T-helper 1 cell treated with Interleukin-12 subunit alpha and Interleukin-12 subunit beta and Interleukin-4 antibody, amounts not matched to agents 30 ng/mL and 1 ng/mL, for 36 hours (primary cell): Measurements from ENCODE around the gene MGLL. TPM values are rescaled to one million over a fixed set of nuclear protein-coding genes. Genes with fewer than 3 reads are reported as not detected.

ENCODE experiments used
- intact Hi-C: fragments of 100-400 bp; cut with micrococcal nuclease; formaldehyde crosslinking; loops from one replicate; pipeline ENCODE4 v1.15.1; 2024
- total RNA-seq: library from RNA; stranded (reverse); gene quantifications from 2 replicates; pipeline ENCODE4 v1.2.3, GENCODE V29; 2022

Gene MGLL
- total RNA-seq, 1 donor from 2014 or later = 1.9 TPM

- intact Hi-C loops = no loop called here
Observed at GRCh38 chr3:127760361-127760760, 62.0 kb downstream of the MGLL start.

- intact Hi-C loops = no loop called here
Observed at GRCh38 chr3:127759826-127760225, 62.5 kb downstream of the MGLL start.

- intact Hi-C loops = no loop called here
Observed at GRCh38 chr3:127758013-127758412, 64.3 kb downstream of the MGLL start.

- intact Hi-C loops = no loop called here
Observed at GRCh38 chr3:127755305-127755681, 67.0 kb downstream of the MGLL start.

DNA sequence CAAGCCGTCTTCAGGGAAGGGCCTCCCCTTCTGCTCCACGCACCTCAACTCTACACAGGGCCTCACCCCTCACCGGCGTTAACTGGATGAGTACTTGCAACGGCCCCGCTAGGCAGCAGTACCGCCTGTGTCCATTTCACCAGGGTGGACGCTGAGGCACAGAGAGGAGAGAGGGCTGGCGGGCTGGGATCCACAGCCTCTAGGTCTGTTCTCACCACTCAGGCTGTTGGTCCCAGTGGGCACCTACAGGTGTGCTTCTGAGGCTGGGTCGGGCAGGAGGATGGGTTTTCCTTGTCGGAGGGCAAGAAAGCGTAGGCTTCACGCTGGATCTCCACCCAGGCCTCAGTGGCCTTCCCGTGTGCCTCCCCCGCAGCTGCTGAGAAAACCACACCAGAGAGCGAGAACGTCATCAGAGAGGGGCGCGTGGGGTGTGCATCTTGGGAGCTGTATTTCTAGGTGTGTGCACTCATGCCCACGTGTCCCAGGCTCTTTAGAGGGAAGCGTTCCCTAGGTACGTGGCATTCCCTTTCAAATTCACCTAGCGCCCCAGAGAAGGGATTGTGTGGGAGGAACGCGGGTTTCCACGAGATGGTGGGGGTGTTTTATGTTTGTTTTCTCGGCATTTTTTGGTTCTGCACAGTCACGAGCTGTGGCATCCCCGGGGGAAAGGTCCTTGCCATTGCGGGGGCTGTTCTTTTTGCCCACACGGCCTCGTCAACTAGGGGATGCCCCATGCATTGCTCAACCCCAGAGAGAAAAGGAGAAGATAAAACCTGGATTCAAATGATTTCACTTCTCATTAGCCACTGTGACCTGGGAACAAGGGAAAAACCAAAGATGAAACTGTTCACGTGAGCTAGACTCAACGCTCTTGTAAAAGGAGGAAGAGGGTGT is 67.7 kb downstream of the MGLL start:
- intact Hi-C loops = no loop called here

GRCh38 chr3:127753898-127754410 is 68.4 kb downstream of the MGLL start:
- intact Hi-C loops = no loop called here

- intact Hi-C loops = no loop called here
Observed at GRCh38 chr3:127753338-127753737, 69.0 kb downstream of the MGLL start.

- intact Hi-C loops = no loop called here
Observed at GRCh38 chr3:127751782-127752181, 70.5 kb downstream of the MGLL start.

DNA sequence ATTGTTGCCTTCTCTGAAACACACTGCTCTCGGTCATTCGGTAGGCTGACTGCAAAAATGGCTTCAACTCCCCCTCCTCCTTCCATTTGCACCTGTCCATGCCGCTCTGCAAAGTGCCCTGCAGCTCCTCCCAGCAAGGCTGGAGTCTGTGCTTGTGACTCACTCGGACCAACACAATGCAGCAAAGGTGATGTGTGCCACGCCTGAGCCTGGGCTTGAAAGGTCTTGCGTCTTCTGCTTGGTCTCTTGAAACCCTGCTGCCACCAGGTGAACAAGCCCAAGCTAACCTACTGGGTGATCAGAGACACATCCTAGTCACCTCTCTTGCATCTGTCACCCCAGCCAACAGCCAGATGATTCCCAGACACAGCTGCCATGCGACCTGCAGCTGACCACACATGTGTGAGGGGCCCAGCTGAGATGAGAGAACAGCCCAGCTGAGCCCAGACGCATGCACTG is 71.1 kb downstream of the MGLL start:
- intact Hi-C loops = no loop called here

GRCh38 chr3:127750226-127751031 is 71.9 kb downstream of the MGLL start:
- intact Hi-C loops = no loop called here

GRCh38 chr3:127749787-127750225 is 72.5 kb downstream of the MGLL start:
- intact Hi-C loops = no loop called here

DNA sequence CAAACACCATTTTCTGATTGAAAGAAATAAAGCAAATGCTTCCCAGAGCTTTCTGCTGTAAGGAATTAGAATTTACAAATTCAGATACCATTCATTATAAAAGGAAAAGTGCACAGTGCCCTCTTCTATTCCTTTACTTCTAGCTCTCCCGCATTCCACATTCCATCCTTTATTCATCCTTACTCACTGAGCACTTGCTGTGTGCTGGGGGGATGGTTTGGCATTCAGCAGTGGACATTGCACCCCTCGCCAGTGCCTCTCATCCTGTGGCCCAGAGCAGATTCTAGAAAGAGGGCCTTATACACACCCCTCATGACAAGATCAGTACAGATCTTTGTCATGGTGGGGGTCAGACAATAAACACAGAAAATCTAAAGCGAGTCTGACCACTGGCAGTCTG is 73.0 kb downstream of the MGLL start:
- intact Hi-C loops = no loop called here

GRCh38 chr3:127748754-127749327 is 73.5 kb downstream of the MGLL start:
- intact Hi-C loops = no loop called here

DNA sequence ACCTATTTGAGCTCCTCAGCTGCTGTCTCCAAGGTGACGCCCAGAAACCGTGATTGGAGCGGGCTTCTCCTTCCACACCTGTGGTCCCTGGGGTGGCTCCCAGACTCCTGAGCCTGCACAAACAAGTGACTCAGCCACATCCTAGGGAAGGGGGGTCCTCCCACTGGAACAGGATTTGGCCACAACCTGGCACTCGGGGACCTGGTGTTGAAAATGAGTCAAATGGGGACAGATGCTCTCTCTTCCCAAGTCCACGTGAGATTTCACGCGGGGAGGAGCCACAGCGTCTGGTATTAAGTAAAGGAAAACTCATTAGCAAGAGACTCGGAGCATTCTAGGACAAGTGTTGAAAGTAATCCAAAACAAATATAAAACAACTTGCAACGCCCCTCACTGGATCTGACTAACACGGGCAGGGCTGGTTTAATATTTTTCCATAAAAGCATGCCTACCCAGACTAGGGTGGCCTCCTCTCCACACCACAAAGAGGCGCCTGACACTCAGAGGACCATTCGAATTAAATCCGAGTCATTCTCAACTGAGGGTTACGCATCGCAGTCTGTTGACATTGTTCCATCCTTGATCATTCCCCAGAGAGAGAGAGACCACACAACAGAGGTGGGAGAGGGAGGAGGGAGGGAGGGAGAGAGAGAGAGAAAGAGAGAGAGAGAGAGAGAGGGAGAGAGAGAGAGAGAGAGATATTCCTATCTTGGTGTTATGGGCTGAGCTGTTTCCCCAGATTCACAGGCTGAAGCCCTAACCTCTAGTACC is 74.4 kb downstream of the MGLL start:
- intact Hi-C loops = no loop called here

GRCh38 chr3:127747066-127747465 is 75.2 kb downstream of the MGLL start:
- intact Hi-C loops = no loop called here

GRCh38 chr3:127746400-127747057 is 75.8 kb downstream of the MGLL start:
- intact Hi-C loops = no loop called here

- intact Hi-C loops = no loop called here
Observed at GRCh38 chr3:127745656-127746399, 76.5 kb downstream of the MGLL start.

- intact Hi-C loops = no loop called here
Observed at GRCh38 chr3:127744875-127745274, 77.4 kb downstream of the MGLL start.

DNA sequence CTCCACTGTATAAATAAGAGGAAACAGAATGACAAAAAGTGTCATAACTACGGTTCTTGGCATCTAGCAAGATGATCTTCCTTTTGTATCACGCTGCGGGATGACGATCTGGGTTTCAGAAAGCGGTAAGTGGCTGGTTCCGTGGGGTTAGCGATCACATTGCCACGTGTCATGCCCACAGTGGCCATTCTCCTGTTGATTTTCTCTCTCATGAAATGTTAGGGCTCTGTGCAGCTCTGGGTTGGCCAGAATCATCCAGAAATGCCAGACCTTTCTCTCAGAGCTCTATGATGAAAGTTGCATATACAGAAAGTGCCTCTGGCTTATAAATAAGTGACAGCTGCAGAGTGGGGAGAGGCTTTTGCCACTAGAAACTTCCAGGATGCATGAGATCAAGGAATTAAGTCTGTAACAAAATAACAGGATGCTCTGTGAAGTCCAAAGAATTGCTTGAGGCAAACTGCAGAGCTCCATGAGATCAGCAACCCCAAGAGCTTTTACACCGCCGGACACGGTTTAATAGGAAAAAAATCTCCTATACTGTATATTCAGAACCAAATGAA is 78.0 kb downstream of the MGLL start:
- intact Hi-C loops = no loop called here
